Naive B cell (primary cell): Measurements from ENCODE around the gene MYH14. TPM values are rescaled to one million over a fixed set of nuclear protein-coding genes. Genes with fewer than 3 reads are reported as not detected.
A peak's percentile ranks its signal among the peaks of the same experiment; 100 is the strongest.

ENCODE experiments used
- ATAC-seq, 2 donors: fragments of 150-1000 bp; cut with Tn5 transposase; 2 replicates each; pipeline ENCODE4 v1.10.0; 2021; ENCODE audit warnings: low read depth in 2 of 2, mild to moderate bottlenecking in 2 of 2, moderate library complexity in 2 of 2
- DNase-seq: peaks from one replicate; pipeline ENCODE4 v3.0.0; 2022
- H3K27ac Mint-ChIP-seq, 6 donors: one replicate each; pipeline ENCODE4 v1.8.0; 2020 to 2022; ENCODE audit warnings: mild to moderate bottlenecking in 6 of 6, mixed read lengths in 6 of 6, moderate library complexity in 5 of 6, inconsistent platforms in 2 of 6
- H3K27me3 Mint-ChIP-seq, 3 donors: one replicate each; pipeline ENCODE4 v1.8.0; 2021 to 2022; ENCODE audit warnings: mixed read lengths in 3 of 3, mild to moderate bottlenecking in 1 of 3
- H3K36me3 Mint-ChIP-seq, 2 donors: one replicate each; pipeline ENCODE4 v1.8.0; 2020 to 2022; ENCODE audit warnings: mixed read lengths in 2 of 2, inconsistent platforms in 1 of 2, mild to moderate bottlenecking in 1 of 2
- H3K4me1 Mint-ChIP-seq, 3 donors: one replicate each; pipeline ENCODE4 v1.8.0; 2020 to 2022; ENCODE audit warnings: mixed read lengths in 3 of 3, inconsistent platforms in 1 of 3, mild to moderate bottlenecking in 1 of 3, moderate library complexity in 1 of 3
- H3K4me3 Mint-ChIP-seq, 8 donors: one replicate each; pipeline ENCODE4 v1.8.0; 2020 to 2022; ENCODE audit warnings: mild to moderate bottlenecking in 8 of 8, mixed read lengths in 8 of 8, moderate library complexity in 8 of 8, inconsistent platforms in 2 of 8
- H3K9me3 Mint-ChIP-seq, 7 donors: one replicate each; pipeline ENCODE4 v1.8.0; 2020 to 2022; ENCODE audit warnings: mixed read lengths in 7 of 7, mild to moderate bottlenecking in 5 of 7, inconsistent platforms in 2 of 7, moderate library complexity in 1 of 7
- polyA plus RNA-seq, 6 donors: library from polyadenylated mRNA; unstranded; fragments of 300-500 nt; fragmentation: Illumina TruSeq; gene quantifications; one replicate each; pipeline ENCODE4 v1.2.3, GENCODE V29; 2021; ENCODE audit warnings: low read depth in 6 of 6

The MYH14 gene
- polyA plus RNA-seq, 6 donors from 2014 or later, result not detected

DNA sequence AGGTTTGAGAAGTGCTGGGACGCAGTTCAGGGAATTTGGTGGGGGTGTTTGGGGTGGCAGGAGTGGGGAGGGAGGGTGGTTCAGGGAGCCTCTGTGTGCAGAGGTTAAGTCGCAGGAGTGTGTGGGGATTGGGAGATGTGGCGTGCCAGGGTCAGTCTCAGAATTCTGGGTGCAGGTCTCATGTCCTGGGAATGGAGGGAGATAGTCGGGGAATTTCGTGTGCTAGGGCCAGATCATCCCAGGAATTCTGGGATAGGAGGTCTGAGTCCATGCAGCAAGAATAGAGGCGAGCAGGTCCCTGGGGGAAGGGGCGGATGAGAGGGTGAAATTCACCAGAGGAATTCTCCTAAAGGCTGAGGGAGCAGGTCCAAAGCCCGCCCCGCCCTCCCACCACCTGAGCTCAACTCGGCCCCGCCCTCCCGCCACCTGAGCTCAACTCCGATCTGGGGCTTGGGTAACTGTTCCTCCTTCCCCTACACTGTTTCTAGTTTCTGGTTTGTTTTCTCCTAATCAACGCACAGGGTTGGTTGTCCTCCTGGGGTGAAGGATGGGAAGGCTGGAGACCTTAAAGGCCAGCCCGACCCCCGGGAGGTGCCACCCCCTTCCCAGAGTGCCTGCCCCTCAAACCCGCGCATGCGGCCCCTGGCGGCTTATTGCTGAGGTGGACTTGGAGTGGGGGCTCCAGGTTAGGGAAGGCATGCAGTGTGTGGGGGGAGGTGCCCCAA is 110.6 kb downstream of the MYH14 start:
- H3K27me3 Mint-ChIP-seq, result peaks cover 29 to 84% (median 53%) of the 10 kb centered on the region in 3 donors
- peak overlapping the region in 5 of 8 donors; percentile 9 to 85 (median 42) for H3K4me3 Mint-ChIP-seq
- ATAC-seq, result peak; percentile 27 to 48
- peaks cover 0 to 8% (median 2%) of the 10 kb centered on the region in 7 donors for H3K9me3 Mint-ChIP-seq
- no peak for DNase-seq
- peaks cover 0 to 17% of the 10 kb centered on the region in 2 donors for H3K36me3 Mint-ChIP-seq
- H3K27ac Mint-ChIP-seq, result peak overlapping the region in 1 of 6 donors; percentile 47
- H3K4me1 Mint-ChIP-seq, result peaks cover 28 to 36% (median 34%) of the 10 kb centered on the region in 3 donors

DNA sequence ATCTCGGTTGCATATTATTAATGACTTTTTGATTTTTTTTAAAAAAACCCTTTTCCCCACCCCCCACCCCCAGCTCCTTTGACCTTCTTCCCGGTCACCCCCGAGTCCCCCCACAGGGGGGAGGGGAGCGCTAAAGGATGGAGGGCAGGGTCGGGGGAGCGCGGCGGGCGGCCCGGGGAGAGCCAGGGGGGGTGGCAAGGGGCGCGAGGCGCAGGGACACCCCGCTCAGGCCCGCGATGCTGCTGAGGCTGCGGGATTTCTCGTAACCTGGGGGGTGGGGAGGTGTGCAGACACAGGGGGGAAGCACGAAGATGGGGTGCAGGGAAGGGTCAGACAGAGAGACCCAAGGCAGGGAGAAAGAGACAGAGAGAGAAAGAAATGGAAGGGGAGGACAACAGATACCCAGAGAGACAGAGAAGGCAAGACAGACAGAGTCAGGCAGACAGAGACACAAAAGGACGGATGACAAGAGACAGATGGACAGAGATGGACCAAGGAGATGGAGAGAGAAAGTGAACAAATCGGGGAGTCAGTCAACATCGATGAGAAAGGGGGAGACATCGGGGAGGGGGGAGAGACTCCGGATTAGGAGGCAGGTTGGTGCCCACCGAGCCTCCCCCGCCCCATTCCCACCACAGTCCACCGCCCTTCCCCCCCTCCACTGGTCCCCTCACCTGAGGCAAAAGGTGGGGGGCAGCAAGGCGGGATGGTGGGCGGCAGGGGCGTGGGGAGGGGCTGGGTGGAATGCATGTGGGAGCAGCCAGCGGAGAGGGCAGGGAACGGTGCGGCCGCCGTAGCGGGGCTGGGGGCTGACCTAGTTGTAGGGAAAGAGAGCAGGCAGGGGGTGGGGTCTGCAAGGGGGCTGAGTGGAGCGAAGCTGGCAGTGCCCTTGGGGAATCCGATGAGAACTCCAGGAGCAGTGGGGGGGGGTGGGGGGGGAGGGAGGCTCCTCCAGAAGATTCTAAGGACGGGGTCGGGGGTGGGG is 111.6 kb downstream of the MYH14 start:
- peaks cover 0 to 16% of the 10 kb centered on the region in 2 donors for H3K36me3 Mint-ChIP-seq
- DNase-seq, result no peak

DNA sequence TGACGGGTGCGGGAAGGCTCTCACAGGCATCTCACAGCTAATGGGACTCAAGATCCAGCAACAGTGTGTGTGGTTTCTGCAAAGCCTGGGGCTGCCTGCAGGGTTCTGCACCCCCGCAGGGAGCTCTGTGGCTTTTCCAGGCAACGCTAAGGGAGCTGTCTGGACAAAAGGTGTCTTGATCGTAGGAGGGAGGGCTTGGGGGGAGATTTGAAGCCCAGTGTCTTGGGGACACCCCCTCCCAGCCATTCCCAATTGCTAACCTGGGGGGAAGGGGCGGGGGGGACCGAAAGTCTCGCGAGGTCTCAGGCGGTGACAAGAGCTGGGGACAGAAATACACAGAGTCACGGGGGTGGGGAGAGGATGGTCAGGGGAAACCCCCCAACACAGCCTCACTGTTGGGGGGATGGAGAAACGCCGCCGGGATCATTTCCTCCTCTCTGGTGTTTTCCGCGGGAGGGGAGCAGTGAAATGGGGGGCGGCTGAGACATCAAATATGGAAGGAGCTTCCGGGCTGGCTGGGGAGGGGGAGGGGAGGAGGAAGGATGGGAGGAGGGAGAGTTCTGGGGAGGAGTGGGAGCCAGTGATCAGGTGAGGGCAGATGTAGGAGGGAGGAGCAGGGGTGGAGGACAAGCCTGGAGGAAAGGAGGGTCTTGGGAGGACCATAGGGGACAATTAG is 112.5 kb downstream of the MYH14 start:
- DNase-seq, result no peak
- peak overlapping the region in 6 of 8 donors; percentile 61 to 74 (median 68) for H3K4me3 Mint-ChIP-seq
- H3K9me3 Mint-ChIP-seq, result peaks cover 0 to 8% (median 2%) of the 10 kb centered on the region in 7 donors
- peak overlapping the region in 1 of 6 donors; percentile 51 for H3K27ac Mint-ChIP-seq
- H3K27me3 Mint-ChIP-seq, result peaks cover 25 to 64% (median 36%) of the 10 kb centered on the region in 3 donors
- H3K4me1 Mint-ChIP-seq, result peaks cover 28 to 36% (median 34%) of the 10 kb centered on the region in 3 donors
- peak; percentile 70 to 83 for ATAC-seq
- peaks cover 0 to 16% of the 10 kb centered on the region in 2 donors for H3K36me3 Mint-ChIP-seq

More for the DNA sequence above, 111.6 kb downstream of the MYH14 start:
- Mint-ChIP-seq H3K27me3 (peaks cover 29 to 73% (median 43%) of the 10 kb centered on the region in 3 donors), H3K4me1 (peaks cover 28 to 36% (median 34%) of the 10 kb centered on the region in 3 donors), H3K4me3 (peak overlapping the region in 5 of 8 donors; percentile 12 to 70 (median 51)), H3K9me3 (peaks cover 0 to 8% (median 2%) of the 10 kb centered on the region in 7 donors), H3K27ac (peak overlapping the region in 1 of 6 donors; percentile 24)
- no peak for ATAC-seq

DNA sequence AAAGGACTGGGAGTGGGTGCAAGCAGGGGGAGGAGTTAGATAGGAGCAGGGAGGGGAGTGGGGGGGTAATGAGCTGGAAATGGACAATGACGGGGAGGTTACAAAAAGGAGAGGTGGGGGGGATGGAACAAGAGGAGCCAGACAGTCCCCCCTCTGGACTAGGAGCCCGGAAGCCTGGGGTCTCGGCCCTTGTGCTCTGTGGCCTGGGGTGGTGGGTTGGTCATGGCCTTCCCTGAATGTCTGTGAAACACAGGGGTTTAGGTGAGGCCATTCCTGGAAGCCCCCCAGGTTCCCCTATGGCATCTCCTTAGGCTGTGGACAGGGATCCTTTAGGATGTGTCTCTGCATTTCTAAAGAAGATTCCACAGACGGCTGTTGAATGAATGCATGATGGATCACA is 113.7 kb downstream of the MYH14 start:
- peaks cover 29 to 32% (median 31%) of the 10 kb centered on the region in 3 donors for H3K4me1 Mint-ChIP-seq
- H3K9me3 Mint-ChIP-seq, result peaks cover 0 to 8% (median 2%) of the 10 kb centered on the region in 7 donors
- peaks cover 0 to 16% of the 10 kb centered on the region in 2 donors for H3K36me3 Mint-ChIP-seq
- H3K4me3 Mint-ChIP-seq, result peak overlapping the region in 2 of 8 donors; percentile 30 to 72
- DNase-seq (no peak), ATAC-seq (no peak)
- H3K27me3 Mint-ChIP-seq, result peaks cover 23 to 54% (median 36%) of the 10 kb centered on the region in 3 donors
- no peak overlapping the region for H3K27ac Mint-ChIP-seq

DNA sequence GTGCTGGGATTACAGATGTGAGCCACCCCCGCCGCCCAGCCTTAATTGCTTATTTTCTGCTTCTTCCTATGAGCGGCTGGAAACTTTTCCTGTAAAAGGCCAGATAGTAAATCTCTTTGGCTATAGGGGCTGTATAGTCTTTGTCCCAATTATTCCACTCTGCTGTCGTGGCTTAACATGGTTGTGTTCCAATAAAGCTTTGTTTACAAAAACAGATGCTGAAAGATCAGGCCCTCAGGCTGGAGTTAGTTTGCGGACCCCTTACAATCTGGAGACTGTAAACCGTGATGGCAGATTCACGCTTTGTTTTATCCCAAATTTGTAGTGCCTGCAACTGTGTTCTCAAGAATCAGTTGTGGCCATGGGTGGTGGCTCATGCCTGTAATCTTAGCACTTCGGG is 115.0 kb downstream of the MYH14 start:
- peak overlapping the region in 1 of 6 donors; percentile 33 for H3K27ac Mint-ChIP-seq
- H3K9me3 Mint-ChIP-seq, result peaks cover 0 to 8% (median 2%) of the 10 kb centered on the region in 7 donors
- no peak overlapping the region for H3K4me3 Mint-ChIP-seq
- peaks cover 0 to 23% of the 10 kb centered on the region in 2 donors for H3K36me3 Mint-ChIP-seq
- H3K4me1 Mint-ChIP-seq, result peaks cover 26 to 33% (median 27%) of the 10 kb centered on the region in 3 donors
- H3K27me3 Mint-ChIP-seq, result peaks cover 18 to 42% (median 31%) of the 10 kb centered on the region in 3 donors
- ATAC-seq (no peak), DNase-seq (no peak)

DNA sequence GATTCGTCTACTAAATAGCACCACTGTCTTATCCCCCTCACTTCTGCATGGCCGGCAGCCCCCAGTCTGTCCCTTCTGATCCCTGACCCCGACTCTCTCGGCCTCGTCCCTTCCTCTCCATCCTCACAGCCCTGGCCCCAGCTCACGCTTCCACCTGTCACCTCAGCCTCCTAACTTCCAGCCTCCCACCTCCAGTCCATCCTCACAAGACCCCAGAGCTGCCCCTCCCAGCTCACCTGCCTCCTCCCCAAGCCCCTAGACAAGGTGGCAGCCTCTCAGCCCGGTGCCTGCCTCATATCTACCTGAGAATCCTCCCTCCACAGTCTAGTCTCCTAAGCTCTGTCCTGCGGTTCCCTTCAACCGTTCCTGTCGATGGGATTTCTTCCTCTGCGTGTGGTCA is 115.7 kb downstream of the MYH14 start:
- Mint-ChIP-seq H3K27ac (no peak overlapping the region), H3K36me3 (peaks cover 0 to 24% of the 10 kb centered on the region in 2 donors), H3K4me1 (peaks cover 20 to 29% (median 22%) of the 10 kb centered on the region in 3 donors), H3K4me3 (peak overlapping the region in 1 of 8 donors; percentile 41), H3K27me3 (peaks cover 11 to 35% (median 24%) of the 10 kb centered on the region in 3 donors), H3K9me3 (peaks cover 0 to 8% (median 2%) of the 10 kb centered on the region in 7 donors)
- ATAC-seq (no peak), DNase-seq (no peak)

DNA sequence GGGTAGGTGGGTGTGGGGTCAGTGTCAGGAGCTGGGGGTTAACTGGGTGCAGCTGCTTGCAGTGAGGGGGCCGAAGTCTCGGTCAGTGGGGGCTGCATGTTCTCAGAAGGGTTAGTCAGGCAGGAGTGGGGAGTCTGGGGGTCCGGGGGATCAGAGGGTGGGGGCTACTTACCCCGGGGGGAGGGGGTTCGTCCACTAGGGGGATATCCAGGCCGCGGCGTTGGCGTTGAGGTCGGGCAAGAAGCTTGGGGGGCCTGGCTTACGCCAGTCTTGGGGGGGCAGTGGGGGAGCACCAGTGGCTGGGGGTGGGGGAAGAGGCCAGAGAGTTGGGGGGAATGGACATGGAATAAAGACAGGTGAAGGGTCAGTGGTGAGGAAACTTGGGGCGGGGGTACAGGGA is 116.6 kb downstream of the MYH14 start:
- peaks cover 6 to 26% (median 15%) of the 10 kb centered on the region in 3 donors for H3K27me3 Mint-ChIP-seq
- peaks cover 18 to 30% (median 24%) of the 10 kb centered on the region in 3 donors for H3K4me1 Mint-ChIP-seq
- ATAC-seq, result no peak
- no peak overlapping the region for H3K27ac Mint-ChIP-seq
- H3K9me3 Mint-ChIP-seq, result peaks cover 0 to 6% (median 1%) of the 10 kb centered on the region in 7 donors
- peaks cover 0 to 19% of the 10 kb centered on the region in 2 donors for H3K36me3 Mint-ChIP-seq
- no peak overlapping the region for H3K4me3 Mint-ChIP-seq
- DNase-seq, result no peak

DNA sequence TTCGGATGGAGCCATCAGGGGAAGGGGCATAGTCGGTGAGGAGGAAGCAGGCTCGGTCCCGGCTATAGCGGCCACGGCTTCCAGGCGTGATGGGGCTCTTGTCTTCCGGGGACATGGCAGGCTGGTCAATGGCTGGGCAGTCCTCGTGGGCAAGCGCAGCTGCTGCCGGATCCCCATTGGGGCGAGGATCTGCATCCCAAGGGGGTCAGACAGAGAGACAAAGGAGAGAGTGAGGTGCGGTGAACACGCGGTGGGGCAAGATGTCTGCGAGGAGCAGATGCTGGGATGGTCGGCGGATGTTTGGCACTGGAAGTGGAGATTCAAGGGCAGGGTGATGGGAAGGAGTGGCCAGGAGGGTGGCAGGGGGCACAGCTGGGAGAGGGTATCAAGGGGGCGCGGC is 117.2 kb downstream of the MYH14 start:
- Mint-ChIP-seq H3K36me3 (peaks cover 0 to 15% of the 10 kb centered on the region in 2 donors), H3K4me3 (peak overlapping the region in 1 of 8 donors; percentile 7), H3K9me3 (peaks cover 0 to 4% (median 1%) of the 10 kb centered on the region in 7 donors), H3K27me3 (peaks cover 4 to 21% (median 10%) of the 10 kb centered on the region in 3 donors), H3K4me1 (peaks cover 18 to 30% (median 24%) of the 10 kb centered on the region in 3 donors), H3K27ac (peak overlapping the region in 1 of 6 donors; percentile 86)
- no peak for ATAC-seq
- no peak for DNase-seq

DNA sequence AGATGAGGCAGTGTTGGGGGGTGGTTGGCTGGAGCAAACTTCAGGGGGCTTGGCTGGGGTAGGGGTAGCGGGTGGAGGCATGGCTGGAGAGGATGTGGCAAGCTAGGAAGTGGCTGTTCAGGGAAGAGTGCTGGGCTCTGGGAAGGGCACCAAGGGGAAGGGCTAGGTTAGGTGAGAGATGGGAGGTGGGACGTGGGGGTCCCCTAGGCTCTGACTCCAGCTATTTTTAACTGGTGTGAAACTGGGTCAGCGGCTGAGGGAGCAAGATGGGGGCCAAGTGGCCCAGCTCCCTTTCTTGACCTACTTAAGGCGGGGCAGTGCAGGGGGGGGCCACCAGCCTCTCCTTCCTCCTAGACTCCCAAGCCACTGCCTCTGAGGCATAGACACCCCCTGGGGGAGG is 118.4 kb downstream of the MYH14 start:
- DNase-seq (no peak), ATAC-seq (no peak)
- peaks cover 0 to 4% (median 1%) of the 10 kb centered on the region in 7 donors for H3K9me3 Mint-ChIP-seq
- no peak overlapping the region for H3K27ac Mint-ChIP-seq
- H3K36me3 Mint-ChIP-seq, result peaks cover 0 to 16% of the 10 kb centered on the region in 2 donors
- H3K4me3 Mint-ChIP-seq, result peak overlapping the region in 1 of 8 donors; percentile 35
- H3K4me1 Mint-ChIP-seq, result peaks cover 14 to 31% (median 26%) of the 10 kb centered on the region in 3 donors
- peaks cover 2 to 12% (median 4%) of the 10 kb centered on the region in 3 donors for H3K27me3 Mint-ChIP-seq

DNA sequence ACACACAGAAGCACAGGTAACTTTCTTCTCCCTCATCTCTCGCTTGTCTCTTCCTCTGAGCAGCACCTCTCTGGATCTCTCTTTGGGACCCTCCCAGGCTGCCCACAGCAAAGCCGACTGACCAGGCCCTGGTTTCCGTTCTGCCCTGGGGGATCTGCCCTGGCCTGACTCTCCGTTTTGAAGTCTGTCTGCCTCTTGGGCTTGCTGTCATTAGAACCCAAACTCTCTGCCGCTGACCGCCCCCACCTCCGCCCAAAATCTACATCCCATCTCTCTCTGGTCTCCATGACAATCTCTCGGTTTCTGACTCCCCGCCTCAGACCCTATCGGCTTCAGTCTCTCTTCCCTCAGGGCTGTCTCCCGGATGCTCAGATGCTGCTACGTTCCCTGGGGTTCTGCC is 118.8 kb downstream of the MYH14 start:
- Mint-ChIP-seq H3K4me1 (peaks cover 18 to 35% (median 30%) of the 10 kb centered on the region in 3 donors), H3K27me3 (peaks cover 6 to 14% (median 8%) of the 10 kb centered on the region in 3 donors), H3K9me3 (peaks cover 0 to 5% (median 1%) of the 10 kb centered on the region in 7 donors), H3K27ac (no peak overlapping the region), H3K36me3 (peaks cover 0 to 20% of the 10 kb centered on the region in 2 donors), H3K4me3 (peak overlapping the region in 1 of 8 donors; percentile 35)
- DNase-seq (no peak), ATAC-seq (no peak)

DNA sequence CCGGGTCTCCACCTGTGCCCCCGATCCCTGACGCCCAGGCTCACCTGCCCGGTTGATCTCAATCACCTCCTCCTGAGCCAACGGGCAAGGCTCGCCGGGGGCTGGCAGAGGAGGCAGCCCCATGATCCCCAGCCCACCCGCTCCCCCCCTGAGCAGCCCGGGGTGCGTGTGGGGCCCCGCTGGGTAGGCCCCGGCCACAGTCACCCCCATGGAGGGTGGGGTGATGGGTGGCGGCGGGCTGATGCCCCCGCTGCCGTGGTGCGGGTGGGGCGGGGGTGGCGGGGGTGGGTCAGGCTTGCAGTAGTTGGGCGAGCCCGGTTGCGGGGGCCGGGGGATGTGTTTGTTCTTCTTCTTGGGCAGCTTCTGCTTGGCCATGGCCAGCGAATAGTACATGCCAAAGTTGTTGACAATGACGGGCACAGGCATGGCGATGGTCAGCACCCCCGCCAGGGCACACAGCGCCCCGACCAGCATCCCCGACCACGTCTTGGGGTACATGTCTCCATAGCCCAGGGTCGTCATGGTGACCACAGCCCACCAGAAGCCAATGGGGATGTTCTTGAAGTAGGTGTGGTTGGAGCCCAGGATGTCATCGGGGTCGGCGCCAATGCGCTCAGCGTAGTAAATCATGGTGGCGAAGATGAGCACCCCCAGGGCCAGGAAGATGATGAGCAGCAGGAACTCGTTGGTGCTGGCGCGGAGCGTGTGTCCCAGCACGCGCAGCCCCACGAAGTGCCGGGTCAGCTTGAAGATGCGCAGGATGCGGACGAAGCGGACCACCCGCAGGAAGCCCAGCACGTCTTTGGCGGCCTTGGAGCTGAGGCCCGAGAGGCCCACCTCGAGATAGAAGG is 119.7 kb downstream of the MYH14 start:
- Mint-ChIP-seq H3K27ac (peak overlapping the region in 1 of 6 donors; percentile 61), H3K4me1 (peaks cover 25 to 37% (median 29%) of the 10 kb centered on the region in 3 donors), H3K4me3 (peak overlapping the region in 1 of 8 donors; percentile 27), H3K27me3 (peaks cover 5 to 14% (median 13%) of the 10 kb centered on the region in 3 donors), H3K36me3 (peaks cover 0 to 25% of the 10 kb centered on the region in 2 donors), H3K9me3 (peaks cover 0 to 5% (median 0%) of the 10 kb centered on the region in 7 donors)
- DNase-seq (no peak), ATAC-seq (no peak)
